Panc1 (cell line): Measurements from ENCODE around the gene VPS13A. TPM values are rescaled to one million over a fixed set of nuclear protein-coding genes. Genes with fewer than 3 reads are reported as not detected.
"Not testable (repeated sequence)": the region's sequence is repeated elsewhere in the genome, so short reads cannot be mapped to it uniquely, and the experiment has no call there.

ENCODE experiments used
- ATAC-seq: fragments of 200-7000 bp; cut with Tn5 transposase; 2 replicates; pipeline ENCODE4 v1.9.1; 2020; ENCODE audit warnings: mild to moderate bottlenecking, moderate library complexity
- BruUV-seq: library from RNA; stranded (reverse); fragments of 400-500 nt; replicated peaks from 2 replicates; lab custom pipeline; 2021; lab: Mats Ljungman, UMichigan
- CTCF ChIA-PET: fragments of 300-600 bp; sonication (Branson Sonifier 250); formaldehyde crosslinking; loops from one replicate; lab custom pipeline; 2022; ENCODE audit warnings: antibody characterized with exemption; lab: Charles Lee
- POLR2A ChIA-PET: fragments of 300-600 bp; sonication (Branson Sonifier 250); formaldehyde crosslinking; loops from one replicate; lab custom pipeline; 2022; ENCODE audit warnings: antibody characterized with exemption; lab: Charles Lee
- DNase-seq: peaks from one replicate; pipeline ENCODE4 v3.0.0-alpha.2; 2010; ENCODE audit warnings: low read depth, low spot score
- H3K27ac ChIP-seq: 2 replicates; pipeline ENCODE4 v1.5.1; 2011; ENCODE audit warnings: mild to moderate bottlenecking, low read length, inconsistent platforms
- H3K27me3 ChIP-seq: fragments of 200-500 bp; sonication (Bioruptor generic); 2 replicates; pipeline ENCODE4 v1.6.0; 2014; ENCODE audit warnings: low read length, inconsistent platforms; ENCODE audit not compliant: control insufficient read depth, insufficient read depth
- H3K36me3 ChIP-seq: fragments of 200-500 bp; sonication (Bioruptor generic); 2 replicates; pipeline ENCODE4 v1.5.1; 2014; ENCODE audit warnings: inconsistent platforms, mild to moderate bottlenecking, low read length, moderate library complexity; ENCODE audit not compliant: control insufficient read depth, insufficient read depth
- H3K4me1 ChIP-seq: 2 replicates; pipeline ENCODE4 v1.5.1; 2011; ENCODE audit warnings: inconsistent platforms, mild to moderate bottlenecking, low read length, moderate library complexity; ENCODE audit not compliant: control insufficient read depth, insufficient read depth
- H3K4me3 ChIP-seq, 2 experiments: 2 replicates each; pipeline ENCODE4 v1.5.1; 2011 to 2012; ENCODE audit warnings: low read depth in 2 of 2, low read length in 2 of 2, mild to moderate bottlenecking in 2 of 2, inconsistent platforms in 1 of 2, moderate library complexity in 1 of 2
- H3K9me3 ChIP-seq: fragments of 200-500 bp; sonication (Bioruptor generic); 2 replicates; pipeline ENCODE4 v1.5.1; 2014; ENCODE audit warnings: low read depth, mild to moderate bottlenecking, inconsistent platforms, low read length, moderate library complexity; ENCODE audit not compliant: control insufficient read depth, insufficient read depth
- POLR2AphosphoS5 ChIP-seq: IDR thresholded peaks from 2 replicates; pipeline ENCODE4 v1.6.1; 2012; ENCODE audit warnings: mild to moderate bottlenecking, low read depth, low read length, moderate library complexity
- SIN3A ChIP-seq: IDR thresholded peaks from 2 replicates; pipeline ENCODE4 v1.6.1; 2012; ENCODE audit warnings: low read depth, mild to moderate bottlenecking, low read length, moderate library complexity, borderline replicate concordance; ENCODE audit not compliant: insufficient read depth
- TCF7L2 ChIP-seq: IDR thresholded peaks from 2 replicates; pipeline ENCODE4 v1.6.1; 2011; ENCODE audit warnings: mild to moderate bottlenecking, low read depth, low read length, inconsistent platforms
- in situ Hi-C: cut with HindIII; loops from 2 replicates; pipeline ENCODE4 v1.10.0; 2016; ENCODE audit warnings: low sequenced_read_pairs, low pct_unique_long_range_greater_than_20kb
- intact Hi-C: fragments of 100-400 bp; cut with micrococcal nuclease; formaldehyde crosslinking; loops from one replicate; pipeline ENCODE4 v1.10.0; 2022; ENCODE audit not compliant: unreplicated experiment
- total RNA-seq: library from RNA; stranded (reverse); gene quantifications from one replicate; pipeline ENCODE4 v1.2.1, GENCODE V29; 2021; ENCODE audit not compliant: unreplicated experiment
- TF ChIP-seq, protein P1 (sequence below), 2 experiments: IDR thresholded peaks; 2 replicates each; pipeline ENCODE4 v1.6.1; 2011 to 2012; ENCODE audit warnings: low read depth in 2 of 2, control low read depth in 1 of 2, low read length in 1 of 2, mild to moderate bottlenecking in 1 of 2, moderate library complexity in 1 of 2; ENCODE audit not compliant: insufficient read depth in 1 of 2
- TF ChIP-seq, protein P2 (sequence below): fragments of 450-650 bp; IDR thresholded peaks from 2 replicates; pipeline ENCODE4 v1.5.1; 2017; ENCODE audit warnings: mild to moderate bottlenecking

The VPS13A gene
- total RNA-seq, 1 experiment from 2014 or later, result 26.1 TPM

DNA sequence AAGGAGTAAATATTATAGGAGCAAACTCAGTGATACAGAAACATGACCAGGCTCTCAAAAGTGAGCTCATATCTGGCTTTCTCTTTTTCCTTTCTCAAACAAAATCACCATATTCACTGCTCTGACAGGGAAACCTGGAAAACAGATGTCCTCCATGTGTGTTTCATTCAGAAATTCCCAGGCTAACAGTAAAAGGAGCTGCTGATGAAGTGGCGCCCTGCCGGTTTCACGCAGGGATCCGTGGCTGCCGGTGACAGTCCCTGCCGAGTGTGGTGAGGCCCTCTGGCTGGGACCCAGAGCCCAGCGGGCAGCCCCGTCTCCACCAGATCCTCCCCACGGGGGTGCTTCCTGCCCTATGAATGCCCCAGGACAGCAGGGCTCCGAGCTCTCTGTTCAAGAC lies 262.7 kb downstream of the VPS13A start:
- Histone ChIP-seq H3K27ac (no peak overlapping the region), H3K4me3 (no peak overlapping the region), H3K4me1 (no peaks in the 10 kb centered on the region), H3K27me3 (no peaks in the 10 kb centered on the region), H3K9me3 (no peaks in the 10 kb centered on the region), H3K36me3 (no peaks in the 10 kb centered on the region)
- no TSS peak for BruUV-seq
- DNase-seq (no peak), ATAC-seq (0 out of 2 replicates have a peak, but pooled peaks have one; percentile 48)
- intact Hi-C loops (no loop called here), in situ Hi-C loops (no loop called here)
- TF ChIP-seq, protein P1, sequence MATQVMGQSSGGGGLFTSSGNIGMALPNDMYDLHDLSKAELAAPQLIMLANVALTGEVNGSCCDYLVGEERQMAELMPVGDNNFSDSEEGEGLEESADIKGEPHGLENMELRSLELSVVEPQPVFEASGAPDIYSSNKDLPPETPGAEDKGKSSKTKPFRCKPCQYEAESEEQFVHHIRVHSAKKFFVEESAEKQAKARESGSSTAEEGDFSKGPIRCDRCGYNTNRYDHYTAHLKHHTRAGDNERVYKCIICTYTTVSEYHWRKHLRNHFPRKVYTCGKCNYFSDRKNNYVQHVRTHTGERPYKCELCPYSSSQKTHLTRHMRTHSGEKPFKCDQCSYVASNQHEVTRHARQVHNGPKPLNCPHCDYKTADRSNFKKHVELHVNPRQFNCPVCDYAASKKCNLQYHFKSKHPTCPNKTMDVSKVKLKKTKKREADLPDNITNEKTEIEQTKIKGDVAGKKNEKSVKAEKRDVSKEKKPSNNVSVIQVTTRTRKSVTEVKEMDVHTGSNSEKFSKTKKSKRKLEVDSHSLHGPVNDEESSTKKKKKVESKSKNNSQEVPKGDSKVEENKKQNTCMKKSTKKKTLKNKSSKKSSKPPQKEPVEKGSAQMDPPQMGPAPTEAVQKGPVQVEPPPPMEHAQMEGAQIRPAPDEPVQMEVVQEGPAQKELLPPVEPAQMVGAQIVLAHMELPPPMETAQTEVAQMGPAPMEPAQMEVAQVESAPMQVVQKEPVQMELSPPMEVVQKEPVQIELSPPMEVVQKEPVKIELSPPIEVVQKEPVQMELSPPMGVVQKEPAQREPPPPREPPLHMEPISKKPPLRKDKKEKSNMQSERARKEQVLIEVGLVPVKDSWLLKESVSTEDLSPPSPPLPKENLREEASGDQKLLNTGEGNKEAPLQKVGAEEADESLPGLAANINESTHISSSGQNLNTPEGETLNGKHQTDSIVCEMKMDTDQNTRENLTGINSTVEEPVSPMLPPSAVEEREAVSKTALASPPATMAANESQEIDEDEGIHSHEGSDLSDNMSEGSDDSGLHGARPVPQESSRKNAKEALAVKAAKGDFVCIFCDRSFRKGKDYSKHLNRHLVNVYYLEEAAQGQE (IDR thresholded peaks at IDR 0.05; ENCODE audit: insufficient read depth in 1 of 2, low read depth in 2 of 2, low read length in 1 of 2), result no peak
- TF ChIP-seq SIN3A, result no peak
- TF ChIP-seq TCF7L2, result no peak
- TF ChIP-seq, protein P2, sequence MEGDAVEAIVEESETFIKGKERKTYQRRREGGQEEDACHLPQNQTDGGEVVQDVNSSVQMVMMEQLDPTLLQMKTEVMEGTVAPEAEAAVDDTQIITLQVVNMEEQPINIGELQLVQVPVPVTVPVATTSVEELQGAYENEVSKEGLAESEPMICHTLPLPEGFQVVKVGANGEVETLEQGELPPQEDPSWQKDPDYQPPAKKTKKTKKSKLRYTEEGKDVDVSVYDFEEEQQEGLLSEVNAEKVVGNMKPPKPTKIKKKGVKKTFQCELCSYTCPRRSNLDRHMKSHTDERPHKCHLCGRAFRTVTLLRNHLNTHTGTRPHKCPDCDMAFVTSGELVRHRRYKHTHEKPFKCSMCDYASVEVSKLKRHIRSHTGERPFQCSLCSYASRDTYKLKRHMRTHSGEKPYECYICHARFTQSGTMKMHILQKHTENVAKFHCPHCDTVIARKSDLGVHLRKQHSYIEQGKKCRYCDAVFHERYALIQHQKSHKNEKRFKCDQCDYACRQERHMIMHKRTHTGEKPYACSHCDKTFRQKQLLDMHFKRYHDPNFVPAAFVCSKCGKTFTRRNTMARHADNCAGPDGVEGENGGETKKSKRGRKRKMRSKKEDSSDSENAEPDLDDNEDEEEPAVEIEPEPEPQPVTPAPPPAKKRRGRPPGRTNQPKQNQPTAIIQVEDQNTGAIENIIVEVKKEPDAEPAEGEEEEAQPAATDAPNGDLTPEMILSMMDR, result no peak
- TF ChIP-seq POLR2AphosphoS5, result no peak
- ChIA-PET POLR2A (interaction anchor here (0.6 kb wide), 1 partner anchor 186 kb away, joined by 3 read pairs; no protein-coding TSS in a partner anchor), CTCF (interaction anchor here (0.5 to 0.6 kb wide), 2 partner anchors 8 to 311 kb away, joined by 3 to 4 read pairs; no protein-coding TSS in a partner anchor)

DNA sequence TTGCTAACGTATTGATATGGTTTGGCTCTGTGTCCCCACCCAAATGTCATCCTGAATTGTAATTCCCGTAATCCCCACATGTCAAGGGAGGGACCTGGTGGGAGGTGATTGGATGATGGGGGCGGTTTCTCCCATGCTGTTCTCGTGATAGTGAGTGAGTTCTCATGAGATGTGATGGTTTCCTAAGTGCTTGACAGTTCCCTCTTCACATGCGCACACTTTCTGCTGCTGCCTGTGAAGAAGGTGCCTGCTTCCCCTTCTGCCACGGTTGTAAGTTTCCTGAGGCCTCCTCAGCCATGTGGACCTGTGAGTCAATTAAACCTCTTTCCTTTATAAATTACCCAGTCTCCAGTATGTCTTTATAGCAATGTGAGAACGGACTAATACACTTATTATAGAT lies 263.8 kb downstream of the VPS13A start:
- BruUV-seq, DNase-seq: not testable (repeated sequence)

DNA sequence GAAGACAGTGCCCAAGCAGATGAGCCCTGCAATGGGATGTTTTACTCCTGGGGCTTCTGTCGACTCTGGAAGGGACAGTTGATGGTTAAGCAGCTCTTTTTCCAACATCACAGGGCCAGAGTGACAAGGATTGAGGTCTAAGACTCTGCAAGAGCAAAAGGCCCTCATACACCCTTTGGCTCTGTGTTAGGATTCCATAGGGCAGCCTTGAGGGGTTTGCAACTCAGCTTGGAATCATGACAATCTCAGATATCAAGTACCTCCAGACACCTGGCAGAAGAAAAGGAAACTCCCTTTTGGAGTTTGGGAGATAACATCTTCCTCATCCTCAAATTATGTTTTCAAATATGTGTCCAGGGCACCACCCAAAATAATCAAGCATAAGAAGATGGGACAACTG lies 265.1 kb downstream of the VPS13A start:
- CTCF ChIA-PET, result no interaction called here
- in situ Hi-C loops, result no loop called here

More for the DNA sequence above, 263.8 kb downstream of the VPS13A start:
- H3K4me1 ChIP-seq, intact Hi-C loops, in situ Hi-C loops, H3K27ac ChIP-seq, ATAC-seq, CTCF ChIA-PET, H3K9me3 ChIP-seq, H3K36me3 ChIP-seq, POLR2A ChIA-PET, H3K4me3 ChIP-seq, H3K27me3 ChIP-seq: not testable (repeated sequence)

More for the DNA sequence above, 265.1 kb downstream of the VPS13A start:
- no peaks in the 10 kb centered on the region for H3K9me3 ChIP-seq
- TF ChIP-seq TCF7L2 (no peak), POLR2AphosphoS5 (no peak), SIN3A (no peak)
- TF ChIP-seq, protein P2, result no peak
- TF ChIP-seq, protein P1 (IDR thresholded peaks at IDR 0.05; ENCODE audit: insufficient read depth in 1 of 2, low read depth in 2 of 2, low read length in 1 of 2), result no peak
- POLR2A ChIA-PET, result no interaction called here
- no peak overlapping the region for H3K4me3 ChIP-seq
- ATAC-seq (no peak), DNase-seq (no peak)
- H3K4me1 ChIP-seq, result no peaks in the 10 kb centered on the region
- H3K36me3 ChIP-seq, result no peaks in the 10 kb centered on the region
- no peaks in the 10 kb centered on the region for H3K27me3 ChIP-seq
- no peak overlapping the region for H3K27ac ChIP-seq
- intact Hi-C loops, result no loop called here
- BruUV-seq, result no TSS peak
